HG03025 (cell line): ENCODE measurements around the gene ANTXR1.

Experiments used
- ATAC-seq: cut with Tn5 transposase; IDR thresholded peaks from one replicate; pipeline ENCODE4 v1.9.1; 2021; ENCODE audit warnings: mild to moderate bottlenecking, moderate library complexity; ENCODE audit not compliant: unreplicated experiment, low FRiP score

ANTXR1 gene

GRCh38 chr2:69297216-69297615 lies 284.2 kb downstream of the ANTXR1 start:
- ATAC-seq: no peak

DNA sequence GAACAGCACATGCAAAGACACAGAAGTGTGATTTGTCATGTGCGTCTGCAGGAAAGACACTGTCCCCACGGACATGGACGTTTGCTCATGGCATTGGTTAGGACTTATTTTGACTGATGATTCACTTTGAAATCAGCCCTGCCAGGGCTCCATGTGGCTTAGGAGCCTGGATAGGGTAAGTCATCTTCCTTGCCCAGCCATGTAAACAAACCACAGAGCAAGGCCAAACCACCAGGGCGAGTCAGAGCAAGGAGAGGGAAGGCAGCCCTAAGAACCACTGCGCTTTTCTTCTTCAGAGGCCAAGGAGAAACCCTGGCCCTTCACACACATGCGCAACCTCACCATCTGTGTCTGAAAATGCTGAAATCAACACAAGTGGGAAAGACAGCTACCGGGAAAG lies 285.3 kb downstream of the ANTXR1 start:
- no peak for ATAC-seq

GRCh38 chr2:69298862-69299261 lies 285.9 kb downstream of the ANTXR1 start:
- no peak for ATAC-seq
